ENCODE data around the gene MKI67. TPM values are rescaled to one million over a fixed set of nuclear protein-coding genes. Genes with fewer than 3 reads are reported as not detected.

MKI67 gene
- total RNA-seq, 3 donors from 2014 or later (not counting 1 experiment from before 2014, with no cell fraction given), result 5.3 to 10.0 (median 6.8) TPM

DNA sequence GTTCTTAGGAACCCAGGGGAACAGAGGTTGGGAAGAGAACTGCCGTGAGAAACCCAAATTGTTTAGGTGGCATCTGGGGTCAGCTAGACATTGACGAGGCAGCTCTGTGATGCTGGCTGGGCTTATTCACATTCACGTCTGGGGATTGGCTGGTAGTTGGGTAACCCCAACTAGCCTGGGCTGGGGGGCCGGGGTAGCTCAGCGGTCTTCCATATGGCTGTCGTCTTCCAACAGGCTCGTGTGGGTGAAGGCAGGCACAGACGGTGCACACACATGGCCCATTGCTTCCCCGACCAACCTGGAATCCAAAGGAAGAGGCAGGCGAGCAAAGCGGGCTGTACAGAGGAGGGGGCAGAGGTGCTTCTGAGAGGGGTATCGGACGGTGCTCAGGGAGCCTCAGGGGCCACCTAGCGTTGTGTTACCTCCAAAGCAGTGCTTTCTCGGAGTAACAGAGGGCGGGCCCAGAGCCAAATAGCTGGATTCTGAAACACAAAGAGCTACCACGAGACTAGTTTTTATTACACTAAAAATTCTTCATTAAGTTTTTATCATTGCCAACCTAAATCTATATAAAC, 34.5 kb downstream of the MKI67 start:
- H3K36me3 Mint-ChIP-seq, result no peaks in the 10 kb centered on the region
- TF ChIP-seq, protein P1, sequence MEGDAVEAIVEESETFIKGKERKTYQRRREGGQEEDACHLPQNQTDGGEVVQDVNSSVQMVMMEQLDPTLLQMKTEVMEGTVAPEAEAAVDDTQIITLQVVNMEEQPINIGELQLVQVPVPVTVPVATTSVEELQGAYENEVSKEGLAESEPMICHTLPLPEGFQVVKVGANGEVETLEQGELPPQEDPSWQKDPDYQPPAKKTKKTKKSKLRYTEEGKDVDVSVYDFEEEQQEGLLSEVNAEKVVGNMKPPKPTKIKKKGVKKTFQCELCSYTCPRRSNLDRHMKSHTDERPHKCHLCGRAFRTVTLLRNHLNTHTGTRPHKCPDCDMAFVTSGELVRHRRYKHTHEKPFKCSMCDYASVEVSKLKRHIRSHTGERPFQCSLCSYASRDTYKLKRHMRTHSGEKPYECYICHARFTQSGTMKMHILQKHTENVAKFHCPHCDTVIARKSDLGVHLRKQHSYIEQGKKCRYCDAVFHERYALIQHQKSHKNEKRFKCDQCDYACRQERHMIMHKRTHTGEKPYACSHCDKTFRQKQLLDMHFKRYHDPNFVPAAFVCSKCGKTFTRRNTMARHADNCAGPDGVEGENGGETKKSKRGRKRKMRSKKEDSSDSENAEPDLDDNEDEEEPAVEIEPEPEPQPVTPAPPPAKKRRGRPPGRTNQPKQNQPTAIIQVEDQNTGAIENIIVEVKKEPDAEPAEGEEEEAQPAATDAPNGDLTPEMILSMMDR (IDR thresholded peaks at IDR 0.05), result no peak
- H3K27ac ChIP-seq (ENCODE audit: low read length), result no peak overlapping the region
- DNase-seq (no peak), ATAC-seq (no peak)
- no peaks in the 10 kb centered on the region for H3K36me3 ChIP-seq (ENCODE audit: control insufficient read depth, insufficient read depth, low read length)
- H3K27me3 Mint-ChIP-seq (ENCODE audit: low read depth in 2 of 2), result no peaks in the 10 kb centered on the region
- H3K27me3 ChIP-seq (ENCODE audit: control insufficient read depth, insufficient read depth, low read length), result no peaks in the 10 kb centered on the region
- no peak overlapping the region for H3K27ac Mint-ChIP-seq
- peaks cover 19% of the 10 kb centered on the region for H3K4me1 ChIP-seq (ENCODE audit: control insufficient read depth, insufficient read depth, low read length)
- H3K4me1 Mint-ChIP-seq, result peaks cover 20 to 31% of the 10 kb centered on the region in 2 donors
- no peak overlapping the region for H3K4me3 ChIP-seq (ENCODE audit: low read length)
- no peak overlapping the region for H3K4me3 Mint-ChIP-seq
- intact Hi-C loops (cut with micrococcal nuclease), result no loop called here
- no peaks in the 10 kb centered on the region for H3K9me3 Mint-ChIP-seq
- no peaks in the 10 kb centered on the region for H3K9me3 ChIP-seq (ENCODE audit: control insufficient read depth, insufficient read depth, low read length)
- 94% methylated on average over 17 of the region's 17 CpGs for WGBS (ENCODE audit: insufficient coverage)

DNA sequence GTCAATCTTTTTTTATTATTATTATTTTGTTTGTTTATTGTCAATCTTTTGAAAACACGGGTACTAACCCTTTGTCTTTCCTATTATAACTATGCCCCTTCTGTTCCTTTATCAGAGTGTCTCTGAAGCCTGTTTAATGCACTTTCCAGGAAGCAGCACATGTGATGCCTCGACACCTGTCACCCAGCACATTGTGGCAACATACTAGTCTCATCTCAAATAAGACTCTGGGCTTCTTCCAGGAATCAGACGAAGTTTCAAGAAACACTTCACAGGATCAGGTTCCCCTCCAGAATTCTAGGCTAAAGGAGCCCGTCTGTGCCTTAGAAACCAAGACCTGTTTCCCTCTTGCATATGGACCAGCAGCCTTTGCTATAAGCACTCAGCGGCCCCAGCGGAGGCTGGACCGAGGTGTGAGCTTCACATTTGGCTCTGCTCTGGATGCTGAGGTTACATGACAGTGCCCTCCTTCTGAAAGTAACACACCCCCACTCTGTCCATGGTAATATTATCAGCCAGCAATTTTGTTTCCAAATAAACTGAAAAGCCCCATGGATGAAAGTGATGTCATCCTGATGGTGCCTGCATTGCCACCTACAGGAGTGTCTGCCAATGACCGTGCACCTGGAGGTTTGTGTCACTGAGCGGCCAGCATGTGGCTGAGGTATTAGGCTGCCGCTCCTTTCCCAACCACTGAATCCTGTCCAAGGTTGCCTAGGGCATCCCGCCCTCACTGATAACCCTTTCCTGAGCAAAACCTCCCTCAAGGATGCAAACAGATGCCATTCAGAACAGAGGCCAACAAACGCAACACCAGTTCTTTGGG, 38.1 kb downstream of the MKI67 start:
- Histone ChIP-seq H3K27ac (ENCODE audit: low read length) (no peak overlapping the region), H3K27me3 (ENCODE audit: control insufficient read depth, insufficient read depth, low read length) (no peaks in the 10 kb centered on the region), H3K4me3 (ENCODE audit: low read length) (no peak overlapping the region), H3K4me1 (ENCODE audit: control insufficient read depth, insufficient read depth, low read length) (no peaks in the 10 kb centered on the region), H3K9me3 (ENCODE audit: control insufficient read depth, insufficient read depth, low read length) (no peaks in the 10 kb centered on the region), H3K36me3 (ENCODE audit: control insufficient read depth, insufficient read depth, low read length) (peaks cover 18% of the 10 kb centered on the region)
- H3K36me3 Mint-ChIP-seq, result peaks cover 6% of the 10 kb centered on the region
- 76% methylated on average over 11 of the region's 12 CpGs for WGBS (ENCODE audit: insufficient coverage)
- no peak overlapping the region for H3K4me3 Mint-ChIP-seq
- TF ChIP-seq, protein P1 (IDR thresholded peaks at IDR 0.05), result no peak
- peaks cover 0 to 11% of the 10 kb centered on the region in 2 donors for H3K4me1 Mint-ChIP-seq
- intact Hi-C loops (cut with micrococcal nuclease), result no loop called here
- DNase-seq (no peak), ATAC-seq (no peak)
- H3K9me3 Mint-ChIP-seq, result no peaks in the 10 kb centered on the region
- no peaks in the 10 kb centered on the region for H3K27me3 Mint-ChIP-seq (ENCODE audit: low read depth in 2 of 2)
- H3K27ac Mint-ChIP-seq, result no peak overlapping the region

DNA sequence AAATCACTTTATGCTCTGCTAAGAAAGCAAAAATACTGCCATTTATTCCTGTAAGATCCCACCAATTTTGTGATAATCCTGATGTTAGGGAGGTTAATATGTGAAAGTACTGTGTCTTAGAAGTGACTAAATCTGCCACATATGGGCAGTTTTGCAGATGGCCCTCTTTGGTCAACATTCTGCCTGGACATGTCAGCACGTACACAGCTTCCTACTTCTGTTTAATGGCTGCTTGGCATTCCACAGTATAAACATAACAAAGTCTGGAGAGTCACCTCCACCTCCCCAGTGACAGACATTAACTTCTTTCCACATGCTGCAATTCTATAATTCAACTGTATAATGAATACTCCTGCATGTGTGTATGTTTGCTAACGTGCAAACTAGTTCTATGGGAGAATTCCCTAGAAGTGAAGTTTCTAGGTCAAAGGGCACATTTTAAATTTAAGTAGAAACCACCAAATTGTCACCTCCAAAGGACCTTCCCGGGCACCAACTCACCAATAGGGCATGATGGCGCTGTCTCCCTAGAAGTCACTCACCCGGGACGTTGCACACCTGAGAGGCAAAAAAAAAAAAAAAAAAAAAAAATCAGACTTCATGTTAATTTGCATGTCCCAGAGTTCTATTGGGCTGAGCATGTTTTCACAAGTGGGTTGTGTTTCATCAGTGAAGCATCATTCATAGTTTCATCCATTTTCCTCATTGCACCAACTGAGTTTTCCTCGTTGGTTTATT, 38.9 kb downstream of the MKI67 start:
- TF ChIP-seq, protein P1 (IDR thresholded peaks at IDR 0.05), result no peak
- Histone ChIP-seq H3K27ac (ENCODE audit: low read length) (no peak overlapping the region), H3K36me3 (ENCODE audit: control insufficient read depth, insufficient read depth, low read length) (peaks cover 25% of the 10 kb centered on the region), H3K4me1 (ENCODE audit: control insufficient read depth, insufficient read depth, low read length) (no peaks in the 10 kb centered on the region), H3K4me3 (ENCODE audit: low read length) (no peak overlapping the region), H3K9me3 (ENCODE audit: control insufficient read depth, insufficient read depth, low read length) (no peaks in the 10 kb centered on the region), H3K27me3 (ENCODE audit: control insufficient read depth, insufficient read depth, low read length) (no peaks in the 10 kb centered on the region)
- WGBS (ENCODE audit: insufficient coverage), result 78% methylated on average over 5 of the region's 7 CpGs
- Mint-ChIP-seq H3K27ac (peak overlapping the region; percentile 21 to 48), H3K4me3 (no peak overlapping the region), H3K9me3 (no peaks in the 10 kb centered on the region), H3K27me3 (ENCODE audit: low read depth in 2 of 2) (no peaks in the 10 kb centered on the region), H3K4me1 (peaks cover 0 to 11% of the 10 kb centered on the region in 2 donors), H3K36me3 (peaks cover 7% of the 10 kb centered on the region)
- ATAC-seq, result no peak
- intact Hi-C loops (cut with micrococcal nuclease), result no loop called here
- DNase-seq, result peak in 1 of 2 donors; percentile 43
